ENCODE results near the gene CCDC137. TPM values are rescaled to one million over a fixed set of nuclear protein-coding genes. Genes with fewer than 3 reads are reported as not detected.

Gene CCDC137
- total RNA-seq, 1 experiment from 2014 or later: 49.9 TPM

DNA sequence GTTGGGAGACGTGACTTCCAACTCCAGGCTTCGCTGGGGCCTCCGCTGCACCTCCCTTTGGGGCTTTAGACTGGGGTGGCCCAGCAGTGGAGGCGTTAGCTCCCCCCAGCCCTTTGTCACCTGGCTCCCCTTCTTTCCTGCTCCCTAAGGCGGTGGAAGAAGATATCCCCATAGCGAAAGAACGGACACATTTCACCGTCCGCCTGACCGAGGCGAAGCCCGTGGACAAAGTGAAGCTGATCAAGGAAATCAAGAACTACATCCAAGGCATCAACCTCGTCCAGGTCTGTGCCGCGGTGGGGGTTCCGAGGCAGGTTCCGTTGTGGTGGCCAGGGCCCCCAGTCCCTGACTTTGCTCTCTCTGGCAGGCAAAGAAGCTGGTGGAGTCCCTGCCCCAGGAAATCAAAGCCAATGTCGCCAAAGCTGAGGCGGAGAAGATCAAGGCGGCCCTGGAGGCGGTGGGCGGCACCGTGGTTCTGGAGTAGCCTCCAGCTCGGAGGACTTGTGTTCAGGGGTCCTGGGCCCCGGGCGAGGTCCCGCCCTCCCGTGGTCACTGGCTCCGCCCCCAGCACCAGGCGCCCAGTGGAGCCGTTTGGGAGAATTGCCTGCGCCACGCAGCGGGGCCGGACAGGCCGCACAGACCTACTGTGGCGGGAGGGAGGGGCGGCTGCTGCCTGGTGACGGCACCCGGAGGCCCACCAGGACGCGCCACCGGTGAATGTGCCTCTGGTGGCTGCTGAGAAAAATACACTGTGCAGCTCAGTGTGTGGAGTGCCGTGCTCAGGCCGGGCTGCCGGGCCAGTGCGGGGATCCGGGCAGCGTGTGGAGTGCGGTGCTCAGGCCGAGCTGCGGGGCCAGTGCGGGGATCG lies 40.5 kb downstream of the CCDC137 start:
- no peaks in the 10 kb centered on the region for H3K27me3 ChIP-seq (ENCODE audit: low read length)
- no TSS peak for BruUV-seq (replicated peaks)

DNA sequence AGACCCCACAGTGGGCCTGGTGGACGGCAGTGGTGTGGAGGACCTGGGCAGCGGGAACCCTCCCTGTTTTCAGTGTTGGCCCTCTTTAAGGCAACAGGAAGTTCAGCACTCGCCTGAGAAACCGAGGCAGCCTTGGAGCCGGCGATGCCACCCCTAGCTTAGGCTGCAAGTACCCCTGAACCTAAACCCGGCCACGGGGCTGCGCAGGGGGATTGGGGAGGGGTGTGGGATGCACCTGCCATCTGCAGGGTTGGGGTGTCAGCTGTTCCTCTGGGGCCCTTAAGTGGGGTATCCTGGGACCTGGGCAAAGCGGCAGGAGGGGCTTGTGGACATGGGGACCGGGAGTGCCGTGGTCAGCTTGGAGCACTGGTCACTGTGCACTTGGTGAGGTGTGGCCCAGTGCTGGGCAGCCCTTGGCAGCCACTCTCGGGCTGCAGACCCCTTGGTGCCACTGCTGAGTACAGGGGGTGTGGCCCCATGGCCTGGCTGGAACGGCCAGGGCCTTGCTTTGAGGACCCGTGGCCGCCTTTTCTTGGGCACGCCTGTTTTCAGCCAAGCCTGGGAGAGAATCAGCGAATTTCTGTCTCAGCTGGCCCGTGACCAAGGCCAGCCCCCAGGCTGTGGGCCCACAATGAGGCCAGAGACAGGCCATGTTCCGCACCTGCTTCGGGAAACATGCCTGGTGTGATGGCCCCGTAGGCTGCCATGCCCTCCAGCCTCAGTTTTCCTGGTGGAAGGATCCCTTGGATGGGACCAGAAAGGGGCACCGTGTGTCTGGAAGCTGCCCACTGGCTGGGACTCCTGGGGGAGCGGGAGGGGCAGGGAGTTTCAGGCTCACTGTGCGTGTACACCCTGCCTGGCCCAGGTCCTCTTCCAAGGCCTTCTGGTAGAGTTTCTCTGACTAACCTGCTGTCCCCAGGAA lies 41.4 kb downstream of the CCDC137 start:
- ChIA-PET POLR2A (ENCODE audit: unreplicated experiment) (no interaction called here), CTCF (no interaction called here)
- TF ChIP-seq EZH2 (IDR thresholded peaks at IDR 0.05; ENCODE audit: low read length, unreplicated experiment): no peak
- TF ChIP-seq, protein P1, sequence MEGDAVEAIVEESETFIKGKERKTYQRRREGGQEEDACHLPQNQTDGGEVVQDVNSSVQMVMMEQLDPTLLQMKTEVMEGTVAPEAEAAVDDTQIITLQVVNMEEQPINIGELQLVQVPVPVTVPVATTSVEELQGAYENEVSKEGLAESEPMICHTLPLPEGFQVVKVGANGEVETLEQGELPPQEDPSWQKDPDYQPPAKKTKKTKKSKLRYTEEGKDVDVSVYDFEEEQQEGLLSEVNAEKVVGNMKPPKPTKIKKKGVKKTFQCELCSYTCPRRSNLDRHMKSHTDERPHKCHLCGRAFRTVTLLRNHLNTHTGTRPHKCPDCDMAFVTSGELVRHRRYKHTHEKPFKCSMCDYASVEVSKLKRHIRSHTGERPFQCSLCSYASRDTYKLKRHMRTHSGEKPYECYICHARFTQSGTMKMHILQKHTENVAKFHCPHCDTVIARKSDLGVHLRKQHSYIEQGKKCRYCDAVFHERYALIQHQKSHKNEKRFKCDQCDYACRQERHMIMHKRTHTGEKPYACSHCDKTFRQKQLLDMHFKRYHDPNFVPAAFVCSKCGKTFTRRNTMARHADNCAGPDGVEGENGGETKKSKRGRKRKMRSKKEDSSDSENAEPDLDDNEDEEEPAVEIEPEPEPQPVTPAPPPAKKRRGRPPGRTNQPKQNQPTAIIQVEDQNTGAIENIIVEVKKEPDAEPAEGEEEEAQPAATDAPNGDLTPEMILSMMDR (conservative IDR thresholded peaks at IDR 0.05; ENCODE audit: low read depth, low read length): no peak
- TF ChIP-seq EZH2phosphoT487 (IDR thresholded peaks at IDR 0.05; ENCODE audit: borderline replicate concordance, low read length): no peak
- no peak overlapping the region for H2AFZ ChIP-seq (ENCODE audit: low read length)
- H3K27me3 ChIP-seq (ENCODE audit: low read length): no peaks in the 10 kb centered on the region
- no peaks in the 10 kb centered on the region for H3K9me3 ChIP-seq (ENCODE audit: low read length)
- DNase-seq (no peak), ATAC-seq (no peak)
- H3K79me2 ChIP-seq (ENCODE audit: low read length): peaks cover 46% of the 10 kb centered on the region
- intact Hi-C loops (cut with micrococcal nuclease): no loop called here
- H3K4me1 ChIP-seq (ENCODE audit: insufficient read depth, low read length): peaks cover 28% of the 10 kb centered on the region
- H3K9ac ChIP-seq (ENCODE audit: low read length): no peak overlapping the region
- no peak overlapping the region for H3K4me2 ChIP-seq (ENCODE audit: low read length)
- peaks cover 35% of the 10 kb centered on the region for H3K36me3 ChIP-seq (ENCODE audit: low read depth, low read length)
- H3K27ac ChIP-seq (ENCODE audit: low read length): no peak overlapping the region
- 0 out of 2 replicates have a peak, but pooled peaks cover 5% of the 10 kb centered on the region for H4K20me1 ChIP-seq (ENCODE audit: low read length)
- H3K9me2 ChIP-seq (replicated peaks; ENCODE audit: low read length): no peaks in the 10 kb centered on the region
- H3K4me3 ChIP-seq (ENCODE audit: low read length): no peak overlapping the region
- BruUV-seq (replicated peaks): no TSS peak
- peaks cover 8% of the 10 kb centered on the region for H3F3A ChIP-seq (ENCODE audit: low read length, unreplicated experiment)

More for the DNA sequence above, 40.5 kb downstream of the CCDC137 start:
- Histone ChIP-seq H3K9ac (ENCODE audit: low read length) (no peak overlapping the region), H3K4me1 (ENCODE audit: insufficient read depth, low read length) (peaks cover 27% of the 10 kb centered on the region), H2AFZ (ENCODE audit: low read length) (no peak overlapping the region), H3K9me3 (ENCODE audit: low read length) (no peaks in the 10 kb centered on the region), H3K36me3 (ENCODE audit: low read depth, low read length) (peaks cover 35% of the 10 kb centered on the region), H3K79me2 (ENCODE audit: low read length) (peaks cover 48% of the 10 kb centered on the region), H4K20me1 (ENCODE audit: low read length) (0 out of 2 replicates have a peak, but pooled peaks cover 5% of the 10 kb centered on the region), H3K4me3 (ENCODE audit: low read length) (no peak overlapping the region), H3F3A (ENCODE audit: low read length, unreplicated experiment) (peaks cover 8% of the 10 kb centered on the region), H3K4me2 (ENCODE audit: low read length) (no peak overlapping the region), H3K9me2 (replicated peaks; ENCODE audit: low read length) (no peaks in the 10 kb centered on the region), H3K27ac (ENCODE audit: low read length) (no peak overlapping the region)
- CTCF ChIA-PET: no interaction called here
- TF ChIP-seq EZH2phosphoT487 (IDR thresholded peaks at IDR 0.05; ENCODE audit: borderline replicate concordance, low read length): no peak
- no peak for TF ChIP-seq EZH2 (IDR thresholded peaks at IDR 0.05; ENCODE audit: low read length, unreplicated experiment)
- TF ChIP-seq, protein P1 (conservative IDR thresholded peaks at IDR 0.05; ENCODE audit: low read depth, low read length): peak; percentile 17; the same call in 1 of the 2 replicates
- intact Hi-C loops (cut with micrococcal nuclease): no loop called here
- POLR2A ChIA-PET (ENCODE audit: unreplicated experiment): no interaction called here
- no peak for DNase-seq
- ATAC-seq: no peak
